ENCODE data around the gene CHD9.

DNA sequence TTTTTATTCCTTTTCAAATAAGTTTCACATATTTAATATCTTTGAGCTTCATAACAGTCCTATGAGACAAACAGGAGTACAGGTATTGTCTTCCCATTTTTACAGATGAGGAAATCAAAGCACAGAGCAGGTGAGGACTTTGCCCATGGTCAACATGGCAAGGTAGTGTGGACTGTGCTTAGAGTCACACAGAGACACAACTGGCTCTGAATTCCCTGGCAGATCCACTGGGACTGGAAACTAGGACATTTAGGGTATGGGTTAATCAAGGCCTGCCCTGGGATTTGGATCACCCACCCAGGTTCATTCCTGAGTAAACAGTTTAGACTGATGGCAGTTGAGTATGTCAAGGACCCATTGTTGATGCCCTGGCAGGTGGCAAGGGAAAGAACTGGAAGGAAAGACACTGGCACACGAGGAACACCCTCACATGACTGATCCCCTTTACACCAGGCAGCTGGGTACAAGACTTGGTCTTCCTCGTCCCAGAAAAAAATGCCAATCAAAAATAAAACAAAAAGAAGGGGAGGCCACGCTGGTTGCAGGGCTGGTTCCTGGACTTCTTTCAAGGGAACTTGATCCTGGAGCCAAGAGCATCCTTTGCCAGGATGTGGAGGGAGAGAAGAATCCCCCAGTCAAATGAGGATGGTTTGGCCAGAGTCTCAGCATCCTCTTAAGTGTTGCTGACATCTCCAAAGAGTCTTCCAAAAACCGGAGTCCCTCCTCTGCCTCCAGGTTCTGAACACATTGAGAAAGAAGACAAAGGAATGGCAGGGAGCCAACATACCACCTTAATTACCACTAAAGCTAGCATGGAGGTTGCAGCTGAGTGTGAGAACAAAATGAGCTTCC is 34.9 kb downstream of the CHD9 start:
- no peak for TF ChIP-seq POLR2A (IDR thresholded peaks at IDR 0.05)
- TF ChIP-seq, protein P1, sequence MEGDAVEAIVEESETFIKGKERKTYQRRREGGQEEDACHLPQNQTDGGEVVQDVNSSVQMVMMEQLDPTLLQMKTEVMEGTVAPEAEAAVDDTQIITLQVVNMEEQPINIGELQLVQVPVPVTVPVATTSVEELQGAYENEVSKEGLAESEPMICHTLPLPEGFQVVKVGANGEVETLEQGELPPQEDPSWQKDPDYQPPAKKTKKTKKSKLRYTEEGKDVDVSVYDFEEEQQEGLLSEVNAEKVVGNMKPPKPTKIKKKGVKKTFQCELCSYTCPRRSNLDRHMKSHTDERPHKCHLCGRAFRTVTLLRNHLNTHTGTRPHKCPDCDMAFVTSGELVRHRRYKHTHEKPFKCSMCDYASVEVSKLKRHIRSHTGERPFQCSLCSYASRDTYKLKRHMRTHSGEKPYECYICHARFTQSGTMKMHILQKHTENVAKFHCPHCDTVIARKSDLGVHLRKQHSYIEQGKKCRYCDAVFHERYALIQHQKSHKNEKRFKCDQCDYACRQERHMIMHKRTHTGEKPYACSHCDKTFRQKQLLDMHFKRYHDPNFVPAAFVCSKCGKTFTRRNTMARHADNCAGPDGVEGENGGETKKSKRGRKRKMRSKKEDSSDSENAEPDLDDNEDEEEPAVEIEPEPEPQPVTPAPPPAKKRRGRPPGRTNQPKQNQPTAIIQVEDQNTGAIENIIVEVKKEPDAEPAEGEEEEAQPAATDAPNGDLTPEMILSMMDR (IDR thresholded peaks at IDR 0.05), result no peak
